Activated CD4-positive, alpha-beta T cell treated with anti-CD3 and anti-CD28 coated beads for 36 hours (primary cell): ENCODE data around the gene FOXM1. TPM values are rescaled to one million over a fixed set of nuclear protein-coding genes. Genes with fewer than 3 reads are reported as not detected.
A peak's percentile ranks its signal among the peaks of the same experiment; 100 is the strongest.

ENCODE experiments used
- ATAC-seq: fragments of 200-7000 bp; cut with Tn5 transposase; one replicate; pipeline ENCODE4 v1.10.0; 2021; ENCODE audit warnings: mild to moderate bottlenecking, moderate library complexity
- CTCF ChIA-PET: fragments of 350-600 bp; sonication (Branson Sonifier 250); formaldehyde crosslinking; loops from one replicate; lab custom pipeline; 2021; ENCODE audit warnings: antibody characterized with exemption; lab: Charles Lee
- POLR2A ChIA-PET: fragments of 350-600 bp; sonication (Branson Sonifier 250); formaldehyde crosslinking; loops from one replicate; lab custom pipeline; 2021; ENCODE audit warnings: antibody characterized with exemption, inconsistent platforms; lab: Charles Lee
- DNase-seq: peaks from one replicate; pipeline ENCODE4 v3.0.0-alpha.2; 2020
- H3K27ac Mint-ChIP-seq: one replicate; pipeline ENCODE4 v1.8.0; 2021; ENCODE audit warnings: mixed read lengths
- H3K27me3 Mint-ChIP-seq: one replicate; pipeline ENCODE4 v1.8.0; 2021; ENCODE audit warnings: mixed read lengths
- H3K36me3 Mint-ChIP-seq: one replicate; pipeline ENCODE4 v1.8.0; 2021; ENCODE audit warnings: low read depth, mixed read lengths
- H3K4me1 Mint-ChIP-seq: one replicate; pipeline ENCODE4 v1.8.0; 2021; ENCODE audit warnings: mixed read lengths
- H3K4me3 Mint-ChIP-seq: one replicate; pipeline ENCODE4 v1.8.0; 2021; ENCODE audit warnings: mild to moderate bottlenecking, moderate library complexity, mixed read lengths
- H3K9me3 Mint-ChIP-seq: one replicate; pipeline ENCODE4 v1.8.0; 2021; ENCODE audit warnings: low read depth, mixed read lengths
- intact Hi-C, 2 experiments: fragments of 100-400 bp; cut with DNase I in 1 of 2; cut with micrococcal nuclease in 1 of 2; formaldehyde crosslinking; loops; one replicate each; pipeline versions ENCODE4 v1.14.2 to v1.15.1; 2022 to 2024; cut with DNase I, micrococcal nuclease
- total RNA-seq, 2 experiments: library from RNA; stranded (reverse); gene quantifications; one replicate each; pipeline ENCODE4 v1.2.3, GENCODE V29; 2021

Gene FOXM1
- total RNA-seq, 2 experiments from 2014 or later: 74.5 to 92.3 TPM

DNA sequence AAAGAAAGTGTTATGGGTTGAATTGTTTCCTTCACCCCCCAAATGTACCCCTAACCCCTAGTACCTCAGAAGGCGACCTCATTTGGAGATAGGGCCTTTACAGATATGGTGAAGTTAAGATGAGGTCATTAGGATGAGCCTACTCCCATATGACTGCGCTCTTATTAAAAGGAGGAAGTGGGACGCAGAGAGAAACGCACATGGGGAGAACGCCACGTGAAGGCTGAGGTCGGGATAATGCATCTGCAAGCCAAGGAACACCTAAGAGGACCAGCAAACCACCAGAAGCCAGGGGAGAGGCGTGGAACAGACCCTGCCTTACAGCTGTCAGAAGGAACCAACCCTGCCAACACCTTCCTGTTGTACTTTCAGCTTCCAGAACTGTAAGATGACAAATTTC, 40.4 kb downstream of the FOXM1 start:
- intact Hi-C loops: no loop called here
- peaks cover 10% of the 10 kb centered on the region for H3K36me3 Mint-ChIP-seq
- DNase-seq: no peak
- CTCF ChIA-PET: interaction anchor here (1.7 kb wide), 1 partner anchor 9 kb away, joined by 3 read pairs; no protein-coding TSS in a partner anchor
- POLR2A ChIA-PET: no interaction called here
- no peak overlapping the region for H3K4me3 Mint-ChIP-seq
- H3K27ac Mint-ChIP-seq: no peak overlapping the region
- H3K4me1 Mint-ChIP-seq: peaks cover 2% of the 10 kb centered on the region
- no peaks in the 10 kb centered on the region for H3K27me3 Mint-ChIP-seq
- ATAC-seq: no peak
- no peaks in the 10 kb centered on the region for H3K9me3 Mint-ChIP-seq

DNA sequence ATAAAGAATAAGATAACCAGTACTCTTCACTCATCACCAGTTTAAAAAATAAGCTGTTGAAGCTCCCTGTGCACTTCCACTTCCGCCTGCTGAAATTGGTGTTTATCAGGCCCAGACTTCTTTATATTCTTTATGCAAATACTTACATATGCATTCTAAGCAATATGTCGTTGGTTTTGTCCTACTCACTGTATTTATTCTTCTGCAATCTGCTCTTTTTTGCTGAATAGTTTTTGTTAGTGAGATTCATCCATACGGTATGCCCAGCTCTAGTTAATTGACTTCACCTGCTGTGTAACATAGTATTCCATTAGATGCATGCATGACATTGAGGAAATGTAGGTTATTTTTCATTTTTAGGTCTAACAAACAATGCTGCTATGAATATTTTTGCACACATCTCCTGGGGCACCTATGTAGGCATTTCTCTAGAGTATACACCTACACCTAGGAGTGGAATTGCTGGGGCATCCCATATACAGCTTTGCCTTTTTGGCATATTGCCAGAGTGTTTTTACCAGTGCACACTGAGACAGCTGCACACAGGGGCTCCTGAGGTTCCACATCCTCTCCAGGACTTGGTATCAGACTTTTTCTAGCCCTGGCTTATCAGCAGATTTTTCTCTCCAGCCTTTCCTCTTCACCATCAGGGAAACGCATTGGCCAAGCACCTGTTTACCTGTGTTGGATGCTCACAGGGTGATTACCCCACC, 41.1 kb downstream of the FOXM1 start:
- Mint-ChIP-seq H3K4me3 (no peak overlapping the region), H3K27ac (no peak overlapping the region), H3K27me3 (no peaks in the 10 kb centered on the region), H3K4me1 (peaks cover 2% of the 10 kb centered on the region), H3K9me3 (no peaks in the 10 kb centered on the region), H3K36me3 (peaks cover 11% of the 10 kb centered on the region)
- no peak for DNase-seq
- intact Hi-C loops: no loop called here
- no peak for ATAC-seq
- CTCF ChIA-PET: interaction anchor here (0.6 to 1.7 kb wide), 3 partner anchors 10 to 33 kb away, joined by 3 to 4 read pairs (median 3); no protein-coding TSS in a partner anchor
- POLR2A ChIA-PET: no interaction called here

DNA sequence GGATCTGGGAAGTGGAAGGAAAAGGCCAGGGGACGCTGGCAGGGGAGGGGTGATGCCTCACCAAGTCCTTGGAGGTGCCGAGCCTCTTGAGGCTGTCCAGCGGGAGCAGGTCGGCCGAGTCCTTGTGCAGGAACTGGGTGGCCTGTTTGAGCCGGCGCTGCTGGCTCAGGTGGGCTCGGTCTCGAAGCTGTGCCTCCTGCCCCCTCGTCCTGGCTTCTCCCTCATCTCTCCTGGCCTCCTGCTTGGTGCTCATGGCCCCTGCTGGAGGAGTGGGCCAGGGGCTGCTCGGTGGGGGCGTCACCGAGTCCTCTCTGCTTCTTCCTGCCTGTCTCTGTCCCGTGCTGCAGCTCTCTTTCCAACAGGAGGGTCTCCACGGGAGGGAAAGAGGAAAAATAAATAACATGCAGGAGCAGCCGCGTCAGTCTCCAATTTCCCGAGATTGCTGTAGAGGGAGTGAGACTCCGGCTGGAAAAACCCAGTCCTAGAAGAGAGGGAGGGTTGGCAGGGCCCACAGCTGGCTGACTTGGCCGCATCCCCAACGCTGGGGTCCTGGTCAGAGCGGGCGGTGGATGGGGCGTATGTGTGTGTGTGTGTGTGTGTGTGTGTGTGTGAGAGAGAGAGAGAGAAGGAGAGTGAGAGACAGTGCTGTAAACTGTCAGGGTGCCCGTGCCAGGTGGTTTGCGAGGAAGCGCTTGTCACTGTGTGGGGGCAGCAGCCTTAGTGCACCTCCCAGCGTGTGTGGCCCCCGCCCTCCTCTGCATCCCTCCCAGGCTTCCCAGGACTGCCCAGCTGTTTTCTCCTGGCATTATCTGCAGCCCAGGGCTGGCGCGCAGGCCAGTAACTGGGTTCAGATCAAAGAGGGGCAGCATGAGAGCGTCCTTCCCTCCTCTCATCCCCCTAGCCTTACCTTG, 42.1 kb downstream of the FOXM1 start, which contains the start of gene NRIP2:
NRIP2 (minus strand) TSS at position 455 of the 911 bp plus-strand sequence; CDS start at position 403, 52 bp downstream.
- no peak within 1 kb of the TSS for H3K4me3 Mint-ChIP-seq
- H3K36me3 Mint-ChIP-seq: peaks cover 9% of the 10 kb centered on the region
- POLR2A ChIA-PET: no interaction called here
- peak; percentile 30 for ATAC-seq
- intact Hi-C loops: no loop called here
- H3K4me1 Mint-ChIP-seq: peaks cover 2% of the 10 kb centered on the region
- CTCF ChIA-PET: interaction anchor here (0.6 kb wide), 1 partner anchor 34 kb away, joined by 4 read pairs; no protein-coding TSS in a partner anchor
- H3K9me3 Mint-ChIP-seq: no peaks in the 10 kb centered on the region
- no peak within 1 kb of the TSS for H3K27ac Mint-ChIP-seq
- no peaks in the 10 kb centered on the region for H3K27me3 Mint-ChIP-seq
- DNase-seq: no peak

DNA sequence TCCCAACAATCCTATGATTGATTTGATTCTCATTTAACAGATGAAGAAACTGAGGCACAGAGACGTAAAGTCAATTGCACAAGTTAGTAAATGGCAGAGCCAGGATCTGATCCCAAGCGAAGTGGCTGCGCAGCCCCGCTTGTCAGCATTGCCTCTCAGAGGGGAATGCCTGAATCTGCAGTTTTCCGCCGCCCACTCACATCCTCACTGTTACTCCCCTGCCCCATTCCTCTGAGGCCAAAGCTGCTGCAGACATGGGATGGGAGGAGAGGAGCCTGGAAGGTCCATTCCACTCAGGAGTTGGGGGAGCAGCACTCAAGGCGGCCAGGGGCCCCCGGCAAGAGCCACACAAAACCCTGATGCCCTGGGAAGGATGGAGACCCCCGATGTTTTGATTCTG, 43.2 kb downstream of the FOXM1 start:
- peaks cover 2% of the 10 kb centered on the region for H3K4me1 Mint-ChIP-seq
- no peak overlapping the region for H3K27ac Mint-ChIP-seq
- intact Hi-C loops: no loop called here
- no peak for ATAC-seq
- POLR2A ChIA-PET: no interaction called here
- H3K9me3 Mint-ChIP-seq: no peaks in the 10 kb centered on the region
- DNase-seq: no peak
- CTCF ChIA-PET: no interaction called here
- H3K4me3 Mint-ChIP-seq: no peak overlapping the region
- no peaks in the 10 kb centered on the region for H3K27me3 Mint-ChIP-seq
- peaks cover 5% of the 10 kb centered on the region for H3K36me3 Mint-ChIP-seq

DNA sequence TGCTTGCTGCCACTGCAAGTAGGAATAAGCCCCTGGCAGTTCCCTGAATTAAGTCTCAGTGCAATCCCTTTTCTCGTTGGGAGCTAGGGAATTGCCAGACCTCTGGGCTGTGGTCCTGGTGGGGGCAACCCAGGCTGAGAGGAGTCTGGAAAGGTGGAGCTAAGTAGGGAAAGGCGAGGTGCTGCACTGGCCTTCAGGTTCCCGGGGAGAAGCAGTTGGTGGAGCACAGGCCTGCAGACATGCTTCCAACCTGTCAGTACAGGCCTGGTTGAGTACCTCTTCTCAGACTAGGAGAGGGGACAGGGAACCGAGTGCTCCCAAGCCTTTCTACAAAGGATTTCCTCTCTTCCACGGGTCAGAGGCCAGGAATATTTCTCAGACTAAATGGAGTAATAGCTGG, 43.6 kb downstream of the FOXM1 start:
- DNase-seq (no peak), ATAC-seq (no peak)
- H3K27ac Mint-ChIP-seq: no peak overlapping the region
- H3K27me3 Mint-ChIP-seq: no peaks in the 10 kb centered on the region
- H3K9me3 Mint-ChIP-seq: no peaks in the 10 kb centered on the region
- H3K36me3 Mint-ChIP-seq: peaks cover 5% of the 10 kb centered on the region
- CTCF ChIA-PET: interaction anchor here (1.4 kb wide), 1 partner anchor 21 kb away, joined by 3 read pairs; no protein-coding TSS in a partner anchor
- intact Hi-C loops: no loop called here
- POLR2A ChIA-PET: no interaction called here
- H3K4me3 Mint-ChIP-seq: no peak overlapping the region
- H3K4me1 Mint-ChIP-seq: peaks cover 2% of the 10 kb centered on the region

DNA sequence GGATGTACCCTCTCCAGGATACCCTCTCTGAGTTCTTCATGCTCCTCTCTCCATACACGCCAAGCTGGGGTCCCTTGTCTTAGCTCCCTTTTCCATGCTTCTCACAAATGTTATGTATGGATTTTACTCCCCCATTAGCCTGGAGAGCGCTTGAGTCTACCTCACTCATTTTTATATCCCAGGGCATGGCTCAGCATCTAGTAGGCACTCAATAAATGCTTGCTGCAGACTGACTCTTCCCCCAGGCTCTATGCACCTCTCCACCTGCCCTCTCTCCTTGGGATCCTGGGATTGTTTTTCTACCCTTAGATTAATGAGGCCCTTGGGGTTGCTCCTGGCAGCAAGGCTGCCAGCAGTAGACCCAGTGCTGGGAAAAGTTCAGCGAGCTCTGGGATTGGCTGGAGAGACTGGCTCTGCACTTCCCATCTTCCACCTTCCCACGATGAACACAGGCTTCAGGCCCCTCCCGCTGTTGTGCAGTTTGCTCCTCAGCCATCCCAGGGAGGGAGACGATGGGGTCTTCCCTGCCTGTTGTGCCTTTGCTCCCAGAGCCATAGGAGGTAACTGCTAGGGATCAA, 44.3 kb downstream of the FOXM1 start:
- CTCF ChIA-PET: interaction anchor here (1.4 kb wide), 1 partner anchor 21 kb away, joined by 3 read pairs; no protein-coding TSS in a partner anchor
- POLR2A ChIA-PET: no interaction called here
- no peaks in the 10 kb centered on the region for H3K9me3 Mint-ChIP-seq
- H3K27ac Mint-ChIP-seq: no peak overlapping the region
- peaks cover 9% of the 10 kb centered on the region for H3K36me3 Mint-ChIP-seq
- H3K4me3 Mint-ChIP-seq: no peak overlapping the region
- no peaks in the 10 kb centered on the region for H3K27me3 Mint-ChIP-seq
- peaks cover 2% of the 10 kb centered on the region for H3K4me1 Mint-ChIP-seq
- intact Hi-C loops: no loop called here
- ATAC-seq (no peak), DNase-seq (no peak)

DNA sequence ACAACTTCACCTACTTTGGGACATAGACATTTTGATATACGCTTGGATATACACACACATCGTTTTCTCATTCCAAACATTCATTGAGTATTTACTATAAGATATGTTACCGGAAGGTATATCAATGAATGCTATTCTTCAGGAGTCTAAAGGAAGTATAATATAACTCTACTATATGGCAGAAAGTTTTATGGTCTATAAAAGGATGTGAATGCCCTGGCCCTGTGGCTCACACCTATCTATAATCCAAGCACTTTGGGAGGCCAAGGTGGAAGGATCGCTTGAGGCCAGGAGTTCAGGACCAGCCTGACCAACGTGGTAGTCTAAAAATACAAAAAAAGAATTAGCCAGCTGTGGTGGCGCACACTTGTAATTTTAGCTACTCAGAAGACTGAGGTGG, 47.7 kb downstream of the FOXM1 start:
- Mint-ChIP-seq H3K4me3 (no peak overlapping the region), H3K27me3 (no peaks in the 10 kb centered on the region), H3K27ac (no peak overlapping the region), H3K4me1 (peaks cover 2% of the 10 kb centered on the region), H3K9me3 (no peaks in the 10 kb centered on the region), H3K36me3 (peaks cover 14% of the 10 kb centered on the region)
- ChIA-PET CTCF (no interaction called here), POLR2A (no interaction called here)
- ATAC-seq (no peak), DNase-seq (no peak)
- intact Hi-C loops: no loop called here

DNA sequence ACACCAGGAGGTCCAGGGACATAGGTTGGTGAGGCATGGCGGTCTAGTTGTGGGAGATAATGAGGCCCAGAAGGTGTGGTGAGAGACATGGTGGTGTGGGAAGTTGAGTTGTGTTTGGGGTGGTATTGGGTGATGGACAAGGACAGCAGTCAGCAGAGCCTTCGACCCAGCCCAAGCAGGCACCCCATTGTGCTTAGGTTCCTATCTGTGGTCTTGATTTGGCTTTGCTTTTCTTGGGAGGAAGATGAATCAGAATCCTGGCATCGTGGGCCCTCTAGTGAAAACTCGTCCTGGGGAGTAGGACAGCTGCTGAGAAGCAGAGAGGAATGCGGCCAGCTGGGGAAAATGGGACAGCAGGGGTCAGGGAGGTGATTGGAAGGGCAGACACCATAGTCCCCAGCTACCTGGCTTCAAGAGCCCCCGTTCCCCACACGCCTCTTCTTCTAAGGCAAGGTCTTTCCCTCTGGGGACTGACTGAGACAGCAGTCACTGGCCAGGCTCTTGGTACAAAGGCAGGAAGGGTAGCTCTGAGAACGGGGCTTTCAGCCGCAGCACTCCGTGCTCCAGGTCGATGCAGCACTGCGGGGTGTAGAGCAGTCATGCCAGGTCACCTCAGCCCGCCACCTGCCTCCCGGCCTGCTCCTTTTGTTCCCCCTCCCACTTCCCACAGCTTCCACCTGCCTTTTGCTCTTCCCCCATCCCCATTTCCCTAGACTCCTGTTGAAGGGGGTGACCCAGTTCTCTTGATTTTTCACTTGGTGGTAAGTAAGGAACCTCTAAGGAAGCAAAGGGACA, 50.1 kb downstream of the FOXM1 start:
- Mint-ChIP-seq H3K9me3 (no peaks in the 10 kb centered on the region), H3K27me3 (no peaks in the 10 kb centered on the region), H3K4me3 (no peak overlapping the region), H3K36me3 (peaks cover 30% of the 10 kb centered on the region), H3K4me1 (no peaks in the 10 kb centered on the region), H3K27ac (no peak overlapping the region)
- POLR2A ChIA-PET: interaction anchor here (0.5 kb wide), 1 partner anchor 14 kb away, joined by 4 read pairs; no protein-coding TSS in a partner anchor
- no peak for DNase-seq
- intact Hi-C loops: no loop called here
- ATAC-seq: no peak
- CTCF ChIA-PET: interaction anchor here (0.7 kb wide), 1 partner anchor 27 kb away, joined by 3 read pairs; no protein-coding TSS in a partner anchor

DNA sequence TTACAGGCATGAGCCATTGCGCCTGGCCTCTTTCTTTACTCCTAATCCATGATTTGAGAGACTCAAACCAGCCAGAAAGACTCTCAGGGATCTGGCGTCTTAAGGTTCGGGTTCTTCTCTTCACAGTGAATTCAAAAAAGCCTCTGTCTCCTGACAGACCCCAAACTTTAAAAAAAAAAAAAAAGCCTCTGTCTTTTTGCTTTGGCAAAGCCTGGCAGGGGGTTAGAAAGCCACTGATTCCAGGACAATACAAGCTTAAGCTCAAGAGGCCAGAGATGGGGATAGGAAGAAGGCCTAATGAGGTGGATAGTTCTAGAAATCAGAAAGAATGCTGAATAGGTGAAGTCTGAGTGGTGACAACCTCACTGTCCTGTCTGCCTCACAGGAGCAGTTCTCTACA, 50.9 kb downstream of the FOXM1 start:
- intact Hi-C loops: no loop called here
- peaks cover 34% of the 10 kb centered on the region for H3K36me3 Mint-ChIP-seq
- H3K9me3 Mint-ChIP-seq: no peaks in the 10 kb centered on the region
- ChIA-PET POLR2A (no interaction called here), CTCF (no interaction called here)
- no peak overlapping the region for H3K4me3 Mint-ChIP-seq
- H3K4me1 Mint-ChIP-seq: no peaks in the 10 kb centered on the region
- DNase-seq (no peak), ATAC-seq (no peak)
- H3K27ac Mint-ChIP-seq: no peak overlapping the region
- H3K27me3 Mint-ChIP-seq: no peaks in the 10 kb centered on the region

DNA sequence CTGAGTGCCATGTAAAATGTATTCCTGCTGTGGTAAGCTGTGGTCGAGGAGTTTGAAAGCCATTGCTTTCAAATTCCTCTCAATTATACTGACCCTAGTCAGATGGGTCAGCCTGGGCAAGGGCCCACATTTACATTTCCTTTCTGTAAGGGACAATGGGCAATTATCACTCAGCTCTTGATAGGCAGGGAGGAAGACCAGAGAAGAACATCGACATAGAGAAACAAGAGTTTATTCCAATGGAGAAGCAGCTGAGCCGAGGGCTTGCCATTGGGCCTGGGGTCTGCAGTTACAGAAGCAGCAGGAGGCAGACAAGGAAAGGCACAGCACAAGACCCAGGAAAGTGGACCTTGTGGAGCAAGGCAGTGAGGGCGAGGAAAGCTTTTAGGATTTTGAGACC, 51.8 kb downstream of the FOXM1 start:
- ChIA-PET CTCF (interaction anchor here (1.2 kb wide), 1 partner anchor 142 kb away, joined by 3 read pairs; no protein-coding TSS in a partner anchor), POLR2A (no interaction called here)
- H3K4me3 Mint-ChIP-seq: no peak overlapping the region
- intact Hi-C loops: no loop called here
- H3K4me1 Mint-ChIP-seq: no peaks in the 10 kb centered on the region
- no peak for DNase-seq
- H3K9me3 Mint-ChIP-seq: no peaks in the 10 kb centered on the region
- peaks cover 36% of the 10 kb centered on the region for H3K36me3 Mint-ChIP-seq
- no peak overlapping the region for H3K27ac Mint-ChIP-seq
- ATAC-seq: no peak
- no peaks in the 10 kb centered on the region for H3K27me3 Mint-ChIP-seq
